Tibial artery (tissue), 4 donors: ENCODE results near the gene TAF11L10.
"Not testable (repeated sequence)": the region's sequence is repeated elsewhere in the genome, so short reads cannot be mapped to it uniquely, and the experiment has no call there.

ENCODE experiments used
- DNase-seq, 2 donors: peaks; one replicate each; pipeline ENCODE4 v3.0.0-alpha.2; 2019
- H3K27ac ChIP-seq, 2 donors: fragments of 200-600 bp; sonication (generic) in 1 of 2; 1 replicate in 1 of 2; 2 replicates in 1 of 2; pipeline ENCODE4 v1.5.1; 2018 to 2019; ENCODE audit warnings: mild to moderate bottlenecking in 1 of 2
- H3K27me3 ChIP-seq, 2 donors: fragments of 200-600 bp; sonication (generic) in 1 of 2; one replicate each; pipeline versions ENCODE4 v1.5.1 to v1.6.0; 2016 to 2019
- H3K36me3 ChIP-seq, 3 donors: fragments of 200-600 bp; sonication (generic) in 2 of 3; one replicate each; pipeline ENCODE4 v1.5.1; 2016 to 2019; ENCODE audit warnings: mild to moderate bottlenecking in 2 of 3
- H3K4me1 ChIP-seq, 4 donors: fragments of 200-600 bp; sonication (generic) in 2 of 4; 1 replicate in 3 of 4; 2 replicates in 1 of 4; pipeline ENCODE4 v1.5.1; 2016 to 2019
- H3K4me3 ChIP-seq, 2 donors: fragments of 200-600 bp; sonication (generic) in 1 of 2; 1 replicate in 1 of 2; 2 replicates in 1 of 2; pipeline ENCODE4 v1.5.1; 2018 to 2019; ENCODE audit warnings: mild to moderate bottlenecking in 2 of 2
- H3K9me3 ChIP-seq, 3 donors: fragments of 200-600 bp; sonication (generic) in 1 of 3; one replicate each; pipeline ENCODE4 v1.5.1; 2016 to 2019
- intact Hi-C: fragments of 100-400 bp; cut with DNase I; formaldehyde crosslinking; loops from one replicate; pipeline ENCODE4 v1.15.0; 2023; ENCODE audit warnings: low total_unique reads
- TF ChIP-seq, protein P1 (sequence below), 2 experiments: fragments of 200-600 bp in 1 of 2; fragments of 450-650 bp in 1 of 2; IDR thresholded peaks; one replicate each; pipeline ENCODE4 v1.5.1; 2017 to 2019; ENCODE audit warnings: antibody characterized with exemption in 2 of 2, mild to moderate bottlenecking in 1 of 2, moderate library complexity in 1 of 2

Gene TAF11L10

DNA sequence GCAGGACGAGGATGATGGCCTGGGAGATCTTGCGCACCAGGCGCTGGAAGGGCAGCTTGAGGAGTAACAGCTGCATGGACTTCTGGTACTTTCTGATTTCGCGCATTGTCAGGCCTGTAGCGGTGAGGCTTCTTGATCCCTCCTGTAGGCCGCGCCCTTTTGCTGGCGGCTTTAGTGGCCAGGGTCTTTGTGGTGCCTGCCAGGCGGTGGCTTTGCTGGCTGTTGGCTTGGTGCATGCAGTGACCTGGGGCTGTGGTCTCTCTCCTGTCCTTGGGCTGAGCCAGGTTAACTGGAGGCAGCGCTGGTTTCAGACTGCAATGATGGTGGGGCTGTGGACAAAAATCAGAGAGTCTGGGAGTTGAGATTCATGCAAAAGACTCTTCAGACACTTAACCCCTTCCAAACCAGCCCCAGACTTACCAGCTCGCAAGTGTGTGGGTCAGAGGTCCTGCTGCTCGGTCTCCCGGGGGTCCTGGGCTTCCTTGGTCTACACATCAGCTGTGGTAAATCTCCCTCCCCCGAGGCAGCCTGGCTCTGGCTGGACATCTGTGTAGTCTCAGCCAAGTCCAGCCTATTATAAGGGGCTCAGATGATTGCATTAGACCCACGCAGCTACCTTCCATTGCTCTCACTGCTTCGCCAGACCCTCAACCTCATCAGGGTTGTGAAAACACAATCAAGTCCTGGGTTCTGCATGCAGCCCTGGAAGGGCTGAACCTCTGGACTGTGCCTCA is 17.4 kb upstream of the TAF11L10 start:
- Histone ChIP-seq H3K36me3 (no peaks in the 10 kb centered on the region), H3K27ac (no peak overlapping the region), H3K4me1 (no peaks in the 10 kb centered on the region), H3K27me3 (no peaks in the 10 kb centered on the region), H3K9me3 (no peaks in the 10 kb centered on the region), H3K4me3 (no peak overlapping the region)
- intact Hi-C loops: no loop called here
- no peak for DNase-seq
- TF ChIP-seq, protein P1, sequence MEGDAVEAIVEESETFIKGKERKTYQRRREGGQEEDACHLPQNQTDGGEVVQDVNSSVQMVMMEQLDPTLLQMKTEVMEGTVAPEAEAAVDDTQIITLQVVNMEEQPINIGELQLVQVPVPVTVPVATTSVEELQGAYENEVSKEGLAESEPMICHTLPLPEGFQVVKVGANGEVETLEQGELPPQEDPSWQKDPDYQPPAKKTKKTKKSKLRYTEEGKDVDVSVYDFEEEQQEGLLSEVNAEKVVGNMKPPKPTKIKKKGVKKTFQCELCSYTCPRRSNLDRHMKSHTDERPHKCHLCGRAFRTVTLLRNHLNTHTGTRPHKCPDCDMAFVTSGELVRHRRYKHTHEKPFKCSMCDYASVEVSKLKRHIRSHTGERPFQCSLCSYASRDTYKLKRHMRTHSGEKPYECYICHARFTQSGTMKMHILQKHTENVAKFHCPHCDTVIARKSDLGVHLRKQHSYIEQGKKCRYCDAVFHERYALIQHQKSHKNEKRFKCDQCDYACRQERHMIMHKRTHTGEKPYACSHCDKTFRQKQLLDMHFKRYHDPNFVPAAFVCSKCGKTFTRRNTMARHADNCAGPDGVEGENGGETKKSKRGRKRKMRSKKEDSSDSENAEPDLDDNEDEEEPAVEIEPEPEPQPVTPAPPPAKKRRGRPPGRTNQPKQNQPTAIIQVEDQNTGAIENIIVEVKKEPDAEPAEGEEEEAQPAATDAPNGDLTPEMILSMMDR (IDR thresholded peaks at IDR 0.05): no peak

DNA sequence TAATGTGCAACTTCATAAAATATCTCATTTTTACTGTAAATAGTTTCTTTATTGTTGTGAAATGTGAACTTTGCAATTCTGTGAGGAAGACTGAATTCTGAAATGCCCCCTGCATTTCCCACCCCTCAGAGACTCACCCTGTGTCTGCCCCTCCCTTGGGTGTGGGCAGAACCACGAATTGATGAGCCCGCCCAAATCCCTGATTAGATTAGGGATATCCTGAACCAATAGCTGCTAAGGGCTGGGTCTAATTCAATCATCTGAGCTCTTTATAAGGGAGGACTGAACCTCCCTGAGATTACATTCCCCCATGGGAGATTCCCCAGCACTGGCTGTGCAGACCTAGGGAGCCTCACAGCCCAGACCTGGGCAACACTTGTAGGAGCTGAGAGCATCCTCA is 12.5 kb upstream of the TAF11L10 start, which contains the start of gene TAF11L12:
Gene TAF11L12, plus strand, starts transcription at position 301 of the 400 bp plus-strand sequence.
- intact Hi-C loops, H3K4me3 ChIP-seq, H3K27me3 ChIP-seq, H3K9me3 ChIP-seq, H3K4me1 ChIP-seq, DNase-seq, H3K27ac ChIP-seq, H3K36me3 ChIP-seq: not testable (repeated sequence)

DNA sequence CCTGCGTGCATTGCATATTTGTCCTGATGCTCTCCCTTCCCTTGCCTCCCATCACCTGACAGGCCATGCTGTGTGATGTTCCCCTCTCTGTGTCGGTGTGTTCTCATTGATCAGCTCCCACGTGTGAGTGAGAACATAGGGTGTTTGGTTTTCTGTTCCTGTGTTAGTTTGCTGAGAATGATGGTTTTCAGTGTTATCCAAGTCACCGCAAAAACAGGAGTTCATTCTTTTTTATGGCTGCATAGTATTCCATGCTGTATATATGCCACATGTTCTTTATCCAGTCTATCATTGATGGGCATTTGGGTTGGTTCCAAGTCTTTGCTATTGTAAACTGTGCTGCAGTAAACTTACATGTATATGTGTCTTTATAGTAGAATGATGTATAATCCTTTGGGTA is 9.8 kb upstream of the TAF11L10 start:
- H3K4me3 ChIP-seq, DNase-seq, H3K4me1 ChIP-seq, H3K27me3 ChIP-seq, intact Hi-C loops, H3K36me3 ChIP-seq, H3K27ac ChIP-seq, H3K9me3 ChIP-seq: not testable (repeated sequence)

DNA sequence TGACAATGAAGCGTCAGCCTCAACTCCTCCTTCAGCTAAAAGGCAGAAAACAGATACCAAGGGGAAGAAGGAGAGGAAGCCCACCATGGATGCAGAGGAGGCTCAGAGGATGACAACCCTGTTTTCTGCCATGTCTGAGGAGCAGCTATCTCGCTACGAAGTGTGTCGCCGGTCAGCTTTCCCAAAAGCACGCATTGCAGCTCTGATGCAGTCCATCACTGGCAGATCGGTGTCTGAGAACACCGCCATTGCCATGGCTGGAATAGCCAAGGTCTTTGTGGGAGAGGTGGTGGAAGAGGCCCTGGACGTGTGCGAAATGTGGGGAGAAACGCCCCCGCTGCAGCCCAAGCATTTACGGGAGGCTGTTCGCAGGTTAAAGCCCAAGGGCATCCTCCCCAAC is 7.3 kb upstream of the TAF11L10 start:
- Histone ChIP-seq H3K9me3 (no peaks in the 10 kb centered on the region), H3K27ac (no peak overlapping the region), H3K4me3 (no peak overlapping the region), H3K36me3 (no peaks in the 10 kb centered on the region), H3K4me1 (no peaks in the 10 kb centered on the region), H3K27me3 (no peaks in the 10 kb centered on the region)
- TF ChIP-seq, protein P1 (IDR thresholded peaks at IDR 0.05): no peak
- intact Hi-C loops: no loop called here
- DNase-seq: no peak

DNA sequence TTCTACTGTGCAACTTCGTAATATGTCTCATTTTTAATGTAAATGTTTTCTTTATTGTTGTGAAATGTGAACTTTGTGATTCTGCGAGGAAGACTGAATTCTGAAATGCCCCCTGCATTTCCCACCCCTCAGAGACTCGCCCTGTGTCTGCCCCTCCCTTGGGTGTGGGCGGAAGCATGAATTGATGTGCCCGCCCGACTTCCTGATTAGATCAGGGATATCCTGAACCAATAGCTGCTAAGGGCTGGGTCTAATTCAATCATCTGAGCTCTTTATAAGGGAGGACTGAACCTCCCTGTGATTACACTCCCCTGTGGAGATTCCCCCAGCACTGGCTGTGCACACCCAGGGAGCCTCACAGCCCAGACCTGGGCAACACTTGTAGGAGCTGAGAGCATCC is 6.3 kb upstream of the TAF11L10 start, which contains the start of gene TAF11L11:
Gene TAF11L11, plus strand, starts transcription at position 304 of the 400 bp plus-strand sequence.
- H3K27me3 ChIP-seq, H3K27ac ChIP-seq, H3K4me1 ChIP-seq, H3K36me3 ChIP-seq, DNase-seq, intact Hi-C loops, H3K9me3 ChIP-seq, H3K4me3 ChIP-seq: not testable (repeated sequence)

DNA sequence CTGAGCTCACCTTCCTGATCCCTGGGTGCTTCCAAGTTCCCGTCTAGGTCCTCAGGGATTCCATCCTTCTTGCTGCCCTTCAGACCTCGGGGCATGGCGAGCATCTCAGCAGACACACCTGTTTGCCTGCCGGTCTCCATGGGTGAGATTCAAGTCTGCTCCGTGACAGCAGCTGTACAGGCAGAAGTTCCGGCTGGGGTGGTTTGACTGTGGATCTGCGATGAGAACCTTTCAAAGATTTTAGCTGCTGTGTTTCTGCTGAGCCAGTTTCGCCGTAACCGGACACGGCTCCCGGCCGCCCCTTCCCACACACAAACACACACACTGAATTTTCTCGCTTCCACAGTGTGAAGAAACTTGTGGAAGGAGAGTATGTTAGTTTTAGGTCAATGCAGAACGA is 3.4 kb downstream of the TAF11L10 start, which contains the start of gene TAF11L9:
Gene TAF11L9, minus strand, starts transcription at position 140 of the 400 bp plus-strand sequence.
- H3K4me3 ChIP-seq, H3K27ac ChIP-seq, H3K4me1 ChIP-seq, H3K9me3 ChIP-seq, DNase-seq, intact Hi-C loops, H3K27me3 ChIP-seq, H3K36me3 ChIP-seq: not testable (repeated sequence)

DNA sequence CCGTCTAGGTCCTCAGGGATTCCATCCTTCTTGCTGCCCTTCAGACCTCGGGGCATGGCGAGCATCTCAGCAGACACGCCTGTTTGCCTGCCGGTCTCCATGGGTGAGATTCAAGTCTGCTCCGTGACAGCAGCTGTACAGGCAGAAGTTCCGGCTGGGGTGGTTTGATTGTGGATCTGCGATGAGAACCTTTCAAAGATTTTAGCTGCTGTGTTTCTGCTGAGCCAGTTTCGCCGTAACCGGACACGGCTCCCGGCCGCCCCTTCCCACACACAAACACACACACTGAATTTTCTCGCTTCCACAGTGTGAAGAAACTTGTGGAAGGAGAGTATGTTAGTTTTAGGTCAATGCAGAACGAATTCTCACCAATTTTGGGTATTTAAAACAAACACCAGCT is 6.8 kb downstream of the TAF11L10 start, which contains the start of gene TAF11L8:
Gene TAF11L8, minus strand, starts transcription at position 101 of the 400 bp plus-strand sequence.
- H3K36me3 ChIP-seq, DNase-seq, H3K9me3 ChIP-seq, H3K27me3 ChIP-seq, intact Hi-C loops, H3K27ac ChIP-seq, H3K4me1 ChIP-seq, H3K4me3 ChIP-seq: not testable (repeated sequence)

DNA sequence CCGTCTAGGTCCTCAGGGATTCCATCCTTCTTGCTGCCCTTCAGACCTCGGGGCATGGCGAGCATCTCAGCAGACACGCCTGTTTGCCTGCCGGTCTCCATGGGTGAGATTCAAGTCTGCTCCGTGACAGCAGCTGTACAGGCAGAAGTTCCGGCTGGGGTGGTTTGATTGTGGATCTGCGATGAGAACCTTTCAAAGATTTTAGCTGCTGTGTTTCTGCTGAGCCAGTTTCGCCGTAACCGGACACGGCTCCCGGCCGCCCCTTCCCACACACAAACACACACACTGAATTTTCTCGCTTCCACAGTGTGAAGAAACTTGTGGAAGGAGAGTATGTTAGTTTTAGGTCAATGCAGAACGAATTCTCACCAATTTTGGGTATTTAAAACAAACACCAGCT is 12.0 kb downstream of the TAF11L10 start, which contains the start of gene TAF11L7:
Gene TAF11L7, minus strand, starts transcription at position 101 of the 400 bp plus-strand sequence.
- intact Hi-C loops, H3K9me3 ChIP-seq, H3K4me3 ChIP-seq: not testable (repeated sequence)

More for the DNA sequence above, 12.0 kb downstream of the TAF11L10 start, which contains the start of gene TAF11L7:
- H3K27me3 ChIP-seq, H3K36me3 ChIP-seq, DNase-seq, H3K4me1 ChIP-seq, H3K27ac ChIP-seq: not testable (repeated sequence)
